T-helper 2 cell treated with Interferon-gamma antibody and Interleukin-4, amounts not matched to agents 100 ng/mL and 5 ng/mL, for 36 hours (primary cell): ENCODE results near the gene GID4. TPM values are rescaled to one million over a fixed set of nuclear protein-coding genes. Genes with fewer than 3 reads are reported as not detected.

ENCODE experiments used
- total RNA-seq: library from RNA; stranded (reverse); gene quantifications from 2 replicates; pipeline ENCODE4 v1.2.3, GENCODE V29; 2022

GID4 gene
- total RNA-seq, 1 donor from 2014 or later: 9.4 TPM

Other genes with a start within 250 kb of the GID4 start
- gene SREBF1, start 202.4 kb upstream of the GID4 start, total RNA-seq: 170 and 175 TPM in 2 replicates
- 25.2 and 27.9 TPM in 2 replicates for gene TOM1L2, start 67.0 kb upstream of the GID4 start, total RNA-seq
- gene DRC3, start 66.5 kb upstream of the GID4 start, total RNA-seq: not detected in 2 replicates
- 27.7 and 30.8 TPM in 2 replicates for gene ATPAF2, start 240 bp upstream of the GID4 start, total RNA-seq
- 58.1 and 67.0 TPM in 2 replicates for gene DRG2, start 48.5 kb downstream of the GID4 start, total RNA-seq
- gene MYO15A, start 69.3 kb downstream of the GID4 start, total RNA-seq: 0.23 and 0.68 TPM in 2 replicates
- gene ALKBH5, start 144.4 kb downstream of the GID4 start, total RNA-seq: 99.2 and 102 TPM in 2 replicates
- gene LLGL1, start 186.2 kb downstream of the GID4 start, total RNA-seq: 21.6 and 22.4 TPM in 2 replicates
- 272 and 274 TPM in 2 replicates for gene FLII, start 219.3 kb downstream of the GID4 start, total RNA-seq
- gene MIEF2, start 221.3 kb downstream of the GID4 start, total RNA-seq: 5.5 and 6.2 TPM in 2 replicates